ENCODE results near the gene AANAT. TPM values are rescaled to one million over a fixed set of nuclear protein-coding genes. Genes with fewer than 3 reads are reported as not detected.

AANAT gene
- total and polyA plus RNA-seq, 9 donors: 0.18 to 0.87 (median 0.28) TPM; not detected in 3

- 67% methylated on average over 8 of the region's 13 CpGs for WGBS (ENCODE audit: insufficient coverage)
- DNase-seq: no peak
- no peak overlapping the region for H3K27ac ChIP-seq (ENCODE audit: low read length)
- H3K27me3 ChIP-seq (ENCODE audit: control insufficient read depth, insufficient read depth, low read length): no peaks in the 10 kb centered on the region
- H3K36me3 ChIP-seq (ENCODE audit: control insufficient read depth, insufficient read depth, low read length): peaks cover 6% of the 10 kb centered on the region
- H3K9me3 ChIP-seq (replicated peaks; ENCODE audit: control insufficient read depth, low read depth, low read length): no peaks in the 10 kb centered on the region
- H3K4me3 ChIP-seq (ENCODE audit: low read length): no peak overlapping the region
- peaks cover 5% of the 10 kb centered on the region for H3K4me1 ChIP-seq (ENCODE audit: control insufficient read depth, insufficient read depth, low read length)
Observed at GRCh38 chr17:76441686-76442340, 25.6 kb upstream of the AANAT start.

GRCh38 chr17:76442341-76443338, 24.8 kb upstream of the AANAT start:
- Histone ChIP-seq H3K9me3 (replicated peaks; ENCODE audit: control insufficient read depth, low read depth, low read length) (no peaks in the 10 kb centered on the region), H3K4me1 (ENCODE audit: control insufficient read depth, insufficient read depth, low read length) (peaks cover 5% of the 10 kb centered on the region), H3K36me3 (ENCODE audit: control insufficient read depth, insufficient read depth, low read length) (peaks cover 6% of the 10 kb centered on the region), H3K4me3 (ENCODE audit: low read length) (no peak overlapping the region), H3K27ac (ENCODE audit: low read length) (no peak overlapping the region), H3K27me3 (ENCODE audit: control insufficient read depth, insufficient read depth, low read length) (no peaks in the 10 kb centered on the region)
- 92% methylated on average over 6 of the region's 8 CpGs for WGBS (ENCODE audit: insufficient coverage)
- no peak for DNase-seq

GRCh38 chr17:76444518-76445311, 22.7 kb upstream of the AANAT start:
- no peak overlapping the region for H3K27ac ChIP-seq (ENCODE audit: low read length)
- no peak overlapping the region for H3K4me3 ChIP-seq (ENCODE audit: low read length)
- no peaks in the 10 kb centered on the region for H3K27me3 ChIP-seq (ENCODE audit: control insufficient read depth, insufficient read depth, low read length)
- DNase-seq: no peak
- peaks cover 10% of the 10 kb centered on the region for H3K36me3 ChIP-seq (ENCODE audit: control insufficient read depth, insufficient read depth, low read length)
- H3K9me3 ChIP-seq (replicated peaks; ENCODE audit: control insufficient read depth, low read depth, low read length): no peaks in the 10 kb centered on the region
- WGBS (ENCODE audit: insufficient coverage): 26% methylated on average over 2 of the region's 9 CpGs
- H3K4me1 ChIP-seq (ENCODE audit: control insufficient read depth, insufficient read depth, low read length): peaks cover 16% of the 10 kb centered on the region

- H3K9me3 ChIP-seq (replicated peaks; ENCODE audit: control insufficient read depth, low read depth, low read length): no peaks in the 10 kb centered on the region
- 53% methylated on average over 8 of the region's 10 CpGs for WGBS (ENCODE audit: insufficient coverage)
- DNase-seq: no peak
- peaks cover 10% of the 10 kb centered on the region for H3K36me3 ChIP-seq (ENCODE audit: control insufficient read depth, insufficient read depth, low read length)
- H3K4me3 ChIP-seq (ENCODE audit: low read length): no peak overlapping the region
- H3K27ac ChIP-seq (ENCODE audit: low read length): no peak overlapping the region
- H3K27me3 ChIP-seq (ENCODE audit: control insufficient read depth, insufficient read depth, low read length): no peaks in the 10 kb centered on the region
- peaks cover 17% of the 10 kb centered on the region for H3K4me1 ChIP-seq (ENCODE audit: control insufficient read depth, insufficient read depth, low read length)
Observed at GRCh38 chr17:76445697-76446448, 21.5 kb upstream of the AANAT start.

GRCh38 chr17:76446449-76447231, 20.8 kb upstream of the AANAT start:
- H3K27ac ChIP-seq (ENCODE audit: low read length): no peak overlapping the region
- peaks cover 10% of the 10 kb centered on the region for H3K36me3 ChIP-seq (ENCODE audit: control insufficient read depth, insufficient read depth, low read length)
- peaks cover 23% of the 10 kb centered on the region for H3K4me1 ChIP-seq (ENCODE audit: control insufficient read depth, insufficient read depth, low read length)
- no peak for DNase-seq
- no peaks in the 10 kb centered on the region for H3K9me3 ChIP-seq (replicated peaks; ENCODE audit: control insufficient read depth, low read depth, low read length)
- WGBS (ENCODE audit: insufficient coverage): 67% methylated on average over 5 of the region's 9 CpGs
- H3K4me3 ChIP-seq (ENCODE audit: low read length): no peak overlapping the region
- no peaks in the 10 kb centered on the region for H3K27me3 ChIP-seq (ENCODE audit: control insufficient read depth, insufficient read depth, low read length)

- Histone ChIP-seq H3K36me3 (ENCODE audit: control insufficient read depth, insufficient read depth, low read length) (peaks cover 7% of the 10 kb centered on the region), H3K4me3 (ENCODE audit: low read length) (no peak overlapping the region), H3K27me3 (ENCODE audit: control insufficient read depth, insufficient read depth, low read length) (no peaks in the 10 kb centered on the region), H3K9me3 (replicated peaks; ENCODE audit: control insufficient read depth, low read depth, low read length) (no peaks in the 10 kb centered on the region), H3K4me1 (ENCODE audit: control insufficient read depth, insufficient read depth, low read length) (peaks cover 30% of the 10 kb centered on the region), H3K27ac (ENCODE audit: low read length) (no peak overlapping the region)
- WGBS (ENCODE audit: insufficient coverage): 60% methylated on average over 4 of the region's 7 CpGs
- no peak for DNase-seq
Observed at GRCh38 chr17:76447931-76448652, 19.3 kb upstream of the AANAT start.

GRCh38 chr17:76449126-76449525, 18.3 kb upstream of the AANAT start:
- DNase-seq: no peak
- Histone ChIP-seq H3K9me3 (replicated peaks; ENCODE audit: control insufficient read depth, low read depth, low read length) (no peaks in the 10 kb centered on the region), H3K4me3 (ENCODE audit: low read length) (no peak overlapping the region), H3K36me3 (ENCODE audit: control insufficient read depth, insufficient read depth, low read length) (peaks cover 7% of the 10 kb centered on the region), H3K4me1 (ENCODE audit: control insufficient read depth, insufficient read depth, low read length) (peaks cover 30% of the 10 kb centered on the region), H3K27ac (ENCODE audit: low read length) (no peak overlapping the region), H3K27me3 (ENCODE audit: control insufficient read depth, insufficient read depth, low read length) (no peaks in the 10 kb centered on the region)
- WGBS (ENCODE audit: insufficient coverage): 95% methylated on average over 3 of the region's 6 CpGs

- Histone ChIP-seq H3K36me3 (ENCODE audit: control insufficient read depth, insufficient read depth, low read length) (peaks cover 4% of the 10 kb centered on the region), H3K4me3 (ENCODE audit: low read length) (peak overlapping the region; percentile 62), H3K27ac (ENCODE audit: low read length) (no peak overlapping the region), H3K4me1 (ENCODE audit: control insufficient read depth, insufficient read depth, low read length) (peaks cover 26% of the 10 kb centered on the region), H3K9me3 (replicated peaks; ENCODE audit: control insufficient read depth, low read depth, low read length) (no peaks in the 10 kb centered on the region), H3K27me3 (ENCODE audit: control insufficient read depth, insufficient read depth, low read length) (no peaks in the 10 kb centered on the region)
- no peak for DNase-seq
- WGBS (ENCODE audit: insufficient coverage): 54% methylated on average over 3 of the region's 6 CpGs
Observed at GRCh38 chr17:76451506-76451905, 15.9 kb upstream of the AANAT start.
